Measurements from ENCODE around the gene PLD4.

Gene PLD4

GRCh38 chr14:104929268-104930230 is 4.9 kb downstream of the PLD4 start:
- DNase-seq (ENCODE audit: low read depth), result no peak

GRCh38 chr14:104930526-104931303 is 6.0 kb downstream of the PLD4 start:
- no peak for DNase-seq (ENCODE audit: low read depth)

- no peak for DNase-seq (ENCODE audit: low read depth)
These were observed 6.7 kb downstream of the PLD4 start for GRCh38 chr14:104931304-104931770.

- no peak for DNase-seq (ENCODE audit: low read depth)
These were observed 7.3 kb downstream of the PLD4 start for GRCh38 chr14:104931771-104932675.

GRCh38 chr14:104932676-104933631 is 8.3 kb downstream of the PLD4 start:
- DNase-seq (ENCODE audit: low read depth), result peak; percentile 41

GRCh38 chr14:104933746-104934733 is 9.4 kb downstream of the PLD4 start:
- no peak for DNase-seq (ENCODE audit: low read depth)

GRCh38 chr14:104935026-104935650 is 10.5 kb downstream of the PLD4 start:
- no peak for DNase-seq (ENCODE audit: low read depth)

GRCh38 chr14:104935955-104936354 is 11.3 kb downstream of the PLD4 start:
- no peak for DNase-seq (ENCODE audit: low read depth)

- DNase-seq (ENCODE audit: low read depth), result no peak
These were observed 11.9 kb downstream of the PLD4 start for GRCh38 chr14:104936361-104937155.

GRCh38 chr14:104937161-104937560 is 12.5 kb downstream of the PLD4 start:
- DNase-seq (ENCODE audit: low read depth), result no peak

GRCh38 chr14:104937694-104938365 is 13.2 kb downstream of the PLD4 start:
- no peak for DNase-seq (ENCODE audit: low read depth)

GRCh38 chr14:104938436-104938835 is 13.8 kb downstream of the PLD4 start:
- DNase-seq (ENCODE audit: low read depth), result no peak

- no peak for DNase-seq (ENCODE audit: low read depth)
These were observed 14.3 kb downstream of the PLD4 start for GRCh38 chr14:104938960-104939359.

GRCh38 chr14:104939666-104940410 is 15.2 kb downstream of the PLD4 start:
- no peak for DNase-seq (ENCODE audit: low read depth)

GRCh38 chr14:104940526-104941150 is 16.0 kb downstream of the PLD4 start:
- no peak for DNase-seq (ENCODE audit: low read depth)

Measured in GM04503 (cell line).